Measurements from ENCODE around the gene DNASE2. TPM values are rescaled to one million over a fixed set of nuclear protein-coding genes. Genes with fewer than 3 reads are reported as not detected.

DNASE2 gene
- total and polyA plus RNA-seq, 2 donors (not counting 1 experiment from before 2014, with no cell fraction given) = 25.1 to 26.6 TPM

DNA sequence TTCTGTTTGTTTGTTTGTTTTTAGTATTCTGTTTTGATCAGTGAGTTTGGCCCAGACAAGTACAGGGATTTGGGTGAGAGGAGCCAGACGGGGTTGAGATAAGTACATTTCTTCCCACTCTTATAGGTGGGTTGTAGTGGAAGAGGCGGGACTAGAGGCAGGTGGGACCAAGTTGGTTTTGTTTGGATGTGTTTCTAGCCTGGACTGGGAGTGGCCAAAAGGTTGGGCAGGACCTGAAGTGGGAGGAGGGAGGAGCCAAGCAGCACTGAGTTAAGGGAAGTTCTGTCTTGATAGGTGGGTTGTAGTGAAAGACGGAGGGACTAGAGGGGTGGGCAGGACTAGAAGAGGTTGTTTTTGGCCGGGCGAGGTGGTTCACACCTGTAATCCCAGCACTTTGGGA is 9.0 kb downstream of the DNASE2 start:
- H3K9ac ChIP-seq (ENCODE audit: insufficient read depth, low read length) = no peak overlapping the region
- H3K27me3 ChIP-seq (ENCODE audit: control insufficient read depth, insufficient read depth, low read length) = no peaks in the 10 kb centered on the region
- H3K4me3 ChIP-seq (replicated peaks in 1 of 4; ENCODE audit: control extremely low read depth in 1 of 4, insufficient read depth in 1 of 4, low read depth in 3 of 4, low read length in 4 of 4) = no peak overlapping the region
- no peak overlapping the region for H2AFZ ChIP-seq (ENCODE audit: low read length)
- TF ChIP-seq, protein P1, sequence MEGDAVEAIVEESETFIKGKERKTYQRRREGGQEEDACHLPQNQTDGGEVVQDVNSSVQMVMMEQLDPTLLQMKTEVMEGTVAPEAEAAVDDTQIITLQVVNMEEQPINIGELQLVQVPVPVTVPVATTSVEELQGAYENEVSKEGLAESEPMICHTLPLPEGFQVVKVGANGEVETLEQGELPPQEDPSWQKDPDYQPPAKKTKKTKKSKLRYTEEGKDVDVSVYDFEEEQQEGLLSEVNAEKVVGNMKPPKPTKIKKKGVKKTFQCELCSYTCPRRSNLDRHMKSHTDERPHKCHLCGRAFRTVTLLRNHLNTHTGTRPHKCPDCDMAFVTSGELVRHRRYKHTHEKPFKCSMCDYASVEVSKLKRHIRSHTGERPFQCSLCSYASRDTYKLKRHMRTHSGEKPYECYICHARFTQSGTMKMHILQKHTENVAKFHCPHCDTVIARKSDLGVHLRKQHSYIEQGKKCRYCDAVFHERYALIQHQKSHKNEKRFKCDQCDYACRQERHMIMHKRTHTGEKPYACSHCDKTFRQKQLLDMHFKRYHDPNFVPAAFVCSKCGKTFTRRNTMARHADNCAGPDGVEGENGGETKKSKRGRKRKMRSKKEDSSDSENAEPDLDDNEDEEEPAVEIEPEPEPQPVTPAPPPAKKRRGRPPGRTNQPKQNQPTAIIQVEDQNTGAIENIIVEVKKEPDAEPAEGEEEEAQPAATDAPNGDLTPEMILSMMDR (conservative IDR thresholded peaks at IDR 0.05 in 1 of 2, IDR thresholded peaks at IDR 0.05 in 1 of 2; ENCODE audit: low read depth in 1 of 2, low read length in 2 of 2) = no peak
- TF ChIP-seq EZH2 (IDR thresholded peaks at IDR 0.05; ENCODE audit: low read length, missing control alignments) = no peak
- H3K4me2 ChIP-seq (ENCODE audit: extremely low read depth, insufficient read depth, low read length) = no peak overlapping the region
- no peaks in the 10 kb centered on the region for H4K20me1 ChIP-seq (ENCODE audit: control insufficient read depth, extremely low read depth, insufficient read depth, low read length)
- no peaks in the 10 kb centered on the region for H3K36me3 ChIP-seq (ENCODE audit: control insufficient read depth, insufficient read depth, low read length)
- no peaks in the 10 kb centered on the region for H3K4me1 ChIP-seq (ENCODE audit: control insufficient read depth, extremely low read depth, insufficient read depth, low read length)
- H3K79me2 ChIP-seq (ENCODE audit: control insufficient read depth, insufficient read depth, low read length) = no peaks in the 10 kb centered on the region
- H3K27ac ChIP-seq (ENCODE audit: insufficient read depth, low read length) = no peak overlapping the region
- no peak for DNase-seq (ENCODE audit: low read depth in 2 of 2)
- no peaks in the 10 kb centered on the region for H3K9me3 ChIP-seq (ENCODE audit: control insufficient read depth, insufficient read depth, low read depth, low read length)

DNA sequence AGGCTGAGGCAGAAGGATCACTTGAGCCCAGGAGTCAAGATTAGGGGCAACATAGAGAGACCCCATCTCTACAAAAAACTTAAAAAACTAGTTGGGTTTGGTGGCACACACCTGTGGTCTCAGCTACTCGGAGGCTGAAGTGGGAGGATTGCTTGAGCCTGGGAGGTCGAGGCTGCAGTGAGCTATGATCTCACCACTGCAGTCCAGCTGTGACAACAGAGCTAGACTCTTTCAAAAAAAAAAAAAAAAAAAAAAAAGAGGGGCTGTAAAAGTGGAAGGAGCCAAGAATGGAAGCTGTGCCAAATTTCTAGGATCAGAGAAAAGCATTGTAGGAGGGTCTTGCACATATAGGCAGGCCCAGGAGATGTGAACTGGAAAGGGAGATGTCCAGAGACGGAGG is 9.6 kb downstream of the DNASE2 start:
- no peaks in the 10 kb centered on the region for H3K9me3 ChIP-seq (ENCODE audit: control insufficient read depth, insufficient read depth, low read depth, low read length)
- no peak overlapping the region for H3K9ac ChIP-seq (ENCODE audit: insufficient read depth, low read length)
- no peak overlapping the region for H3K4me3 ChIP-seq (replicated peaks in 1 of 4; ENCODE audit: control extremely low read depth in 1 of 4, insufficient read depth in 1 of 4, low read depth in 3 of 4, low read length in 4 of 4)
- no peaks in the 10 kb centered on the region for H3K79me2 ChIP-seq (ENCODE audit: control insufficient read depth, insufficient read depth, low read length)
- H3K4me2 ChIP-seq (ENCODE audit: extremely low read depth, insufficient read depth, low read length) = no peak overlapping the region
- TF ChIP-seq, protein P1 (conservative IDR thresholded peaks at IDR 0.05 in 1 of 2, IDR thresholded peaks at IDR 0.05 in 1 of 2; ENCODE audit: low read depth in 1 of 2, low read length in 2 of 2) = no peak
- no peak for TF ChIP-seq EZH2 (IDR thresholded peaks at IDR 0.05; ENCODE audit: low read length, missing control alignments)
- no peaks in the 10 kb centered on the region for H3K36me3 ChIP-seq (ENCODE audit: control insufficient read depth, insufficient read depth, low read length)
- DNase-seq (ENCODE audit: low read depth in 2 of 2) = no peak
- no peak overlapping the region for H2AFZ ChIP-seq (ENCODE audit: low read length)
- no peaks in the 10 kb centered on the region for H4K20me1 ChIP-seq (ENCODE audit: control insufficient read depth, extremely low read depth, insufficient read depth, low read length)
- H3K4me1 ChIP-seq (ENCODE audit: control insufficient read depth, extremely low read depth, insufficient read depth, low read length) = no peaks in the 10 kb centered on the region
- no peak overlapping the region for H3K27ac ChIP-seq (ENCODE audit: insufficient read depth, low read length)
- H3K27me3 ChIP-seq (ENCODE audit: control insufficient read depth, insufficient read depth, low read length) = no peaks in the 10 kb centered on the region

DNA sequence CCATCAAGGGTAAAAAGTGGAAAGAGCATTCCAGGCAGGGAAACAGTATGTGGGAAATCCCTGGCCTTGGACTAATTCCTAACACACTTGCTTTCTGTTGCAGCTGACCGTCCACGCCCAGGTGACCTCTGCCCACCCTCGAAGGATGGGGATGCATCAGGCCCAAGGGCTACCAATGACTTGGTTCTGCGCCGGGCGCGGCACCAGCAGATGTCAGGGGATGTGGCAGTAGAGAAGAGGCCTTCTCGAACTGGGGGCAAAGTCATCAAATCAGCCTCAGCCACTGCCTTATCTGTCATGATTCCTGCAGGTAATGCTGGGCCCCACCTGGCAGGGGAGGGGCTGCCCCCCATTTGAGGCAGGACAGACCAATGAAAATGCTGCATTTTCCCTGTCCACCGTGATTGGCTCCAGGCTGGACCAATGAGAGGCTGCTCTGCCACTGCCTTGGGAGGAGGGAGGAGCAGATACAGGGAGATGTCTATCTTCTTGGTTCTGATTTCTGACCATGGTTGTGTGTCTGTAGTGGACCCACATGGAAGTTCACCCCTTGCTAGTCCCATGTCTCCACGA is 12.6 kb downstream of the DNASE2 start:
- Histone ChIP-seq H3K27me3 (ENCODE audit: control insufficient read depth, insufficient read depth, low read length) (peaks cover 4% of the 10 kb centered on the region), H3K9ac (ENCODE audit: insufficient read depth, low read length) (no peak overlapping the region), H3K9me3 (ENCODE audit: control insufficient read depth, insufficient read depth, low read depth, low read length) (no peaks in the 10 kb centered on the region), H2AFZ (ENCODE audit: low read length) (no peak overlapping the region), H4K20me1 (ENCODE audit: control insufficient read depth, extremely low read depth, insufficient read depth, low read length) (no peaks in the 10 kb centered on the region), H3K4me3 (replicated peaks in 1 of 4; ENCODE audit: control extremely low read depth in 1 of 4, insufficient read depth in 1 of 4, low read depth in 3 of 4, low read length in 4 of 4) (no peak overlapping the region), H3K4me1 (ENCODE audit: control insufficient read depth, extremely low read depth, insufficient read depth, low read length) (no peaks in the 10 kb centered on the region), H3K27ac (ENCODE audit: insufficient read depth, low read length) (no peak overlapping the region), H3K79me2 (ENCODE audit: control insufficient read depth, insufficient read depth, low read length) (no peaks in the 10 kb centered on the region), H3K36me3 (ENCODE audit: control insufficient read depth, insufficient read depth, low read length) (no peaks in the 10 kb centered on the region), H3K4me2 (ENCODE audit: extremely low read depth, insufficient read depth, low read length) (no peak overlapping the region)
- TF ChIP-seq, protein P1 (conservative IDR thresholded peaks at IDR 0.05 in 1 of 2, IDR thresholded peaks at IDR 0.05 in 1 of 2; ENCODE audit: low read depth in 1 of 2, low read length in 2 of 2) = no peak
- no peak for TF ChIP-seq EZH2 (IDR thresholded peaks at IDR 0.05; ENCODE audit: low read length, missing control alignments)
- DNase-seq (ENCODE audit: low read depth in 2 of 2) = peak in 1 of 2 donors; percentile 11
